Thyroid gland (tissue), 4 donors: ENCODE data around the gene TMEM79.

Experiments
- CTCF ChIP-seq, 6 experiments: fragments of 200-600 bp in 3 of 6; fragments of 450-650 bp in 3 of 6; sonication (generic) in 3 of 6; IDR thresholded peaks; one replicate each; pipeline ENCODE4 v1.5.1; 2016 to 2019; ENCODE audit warnings: antibody characterized with exemption in 6 of 6, mild to moderate bottlenecking in 2 of 6, inconsistent platforms in 1 of 6, moderate library complexity in 1 of 6
- POLR2A ChIP-seq, 2 donors: fragments of 450-650 bp; IDR thresholded peaks; one replicate each; pipeline ENCODE4 v1.6.1; 2017; ENCODE audit warnings: antibody characterized with exemption in 2 of 2, mild to moderate bottlenecking in 2 of 2, moderate library complexity in 1 of 2

GRCh38 chr1:156242738-156243137, 41.4 kb upstream of the TMEM79 start:
- TF ChIP-seq POLR2A (IDR thresholded peaks at IDR 0.05) (no peak), CTCF (IDR thresholded peaks at IDR 0.05) (no peak)
